Suprapubic skin (tissue), 4 donors: ENCODE results near the gene GMDS. TPM values are rescaled to one million over a fixed set of nuclear protein-coding genes. Genes with fewer than 3 reads are reported as not detected.

Experiments used
- DNase-seq, 2 donors: peaks; one replicate each; pipeline ENCODE4 v3.0.0-alpha.2; 2019; ENCODE audit warnings: low spot score in 2 of 2
- H3K27ac ChIP-seq: fragments of 200-600 bp; sonication (generic); one replicate; pipeline ENCODE4 v1.5.1; 2019
- H3K27me3 ChIP-seq: fragments of 200-600 bp; sonication (generic); one replicate; pipeline ENCODE4 v1.5.1; 2019
- H3K36me3 ChIP-seq: fragments of 200-600 bp; sonication (generic); one replicate; pipeline ENCODE4 v1.5.1; 2019
- H3K4me1 ChIP-seq: fragments of 200-600 bp; sonication (generic); one replicate; pipeline ENCODE4 v1.5.1; 2019
- H3K4me3 ChIP-seq: fragments of 200-600 bp; sonication (generic); one replicate; pipeline ENCODE4 v1.5.1; 2019; ENCODE audit warnings: mild to moderate bottlenecking
- H3K9me3 ChIP-seq: fragments of 200-600 bp; sonication (generic); one replicate; pipeline ENCODE4 v1.5.1; 2019
- EP300 ChIP-seq: sonication (generic); formaldehyde crosslinking; IDR thresholded peaks from one replicate; pipeline ENCODE4 v1.6.1; 2017; ENCODE audit warnings: antibody characterized with exemption
- POLR2A ChIP-seq, 2 donors: fragments of 450-650 bp; IDR thresholded peaks; one replicate each; pipeline ENCODE4 v1.6.1; 2017; ENCODE audit warnings: antibody characterized with exemption in 2 of 2, mild to moderate bottlenecking in 2 of 2, moderate library complexity in 2 of 2
- POLR2AphosphoS5 ChIP-seq, 3 donors: sonication (generic); formaldehyde crosslinking; IDR thresholded peaks; one replicate each; pipeline ENCODE4 v1.6.1; 2017; ENCODE audit warnings: antibody characterized with exemption in 3 of 3
- WGBS: methylation state at CpG from one replicate; pipeline ENCODE4 v1.1.5; 2018; 5-methylcytosine and 5-hydroxymethylcytosine counted together
- total RNA-seq, 4 donors: library from RNA; depleted of rRNA; stranded (reverse); fragments of >200 nt; gene quantifications; one replicate each; pipeline ENCODE4 v1.1.0, GENCODE V29; 2016
- TF ChIP-seq, protein P1 (sequence below), 2 donors: fragments of 200-600 bp in 1 of 2; fragments of 450-650 bp in 1 of 2; sonication (generic) in 1 of 2; IDR thresholded peaks; one replicate each; pipeline ENCODE4 v1.5.1; 2016 to 2019; ENCODE audit warnings: antibody characterized with exemption in 2 of 2, mild to moderate bottlenecking in 1 of 2, moderate library complexity in 1 of 2

Gene GMDS
- total RNA-seq, 4 donors from 2014 or later = 11.7 to 19.3 (median 13.2) TPM

DNA sequence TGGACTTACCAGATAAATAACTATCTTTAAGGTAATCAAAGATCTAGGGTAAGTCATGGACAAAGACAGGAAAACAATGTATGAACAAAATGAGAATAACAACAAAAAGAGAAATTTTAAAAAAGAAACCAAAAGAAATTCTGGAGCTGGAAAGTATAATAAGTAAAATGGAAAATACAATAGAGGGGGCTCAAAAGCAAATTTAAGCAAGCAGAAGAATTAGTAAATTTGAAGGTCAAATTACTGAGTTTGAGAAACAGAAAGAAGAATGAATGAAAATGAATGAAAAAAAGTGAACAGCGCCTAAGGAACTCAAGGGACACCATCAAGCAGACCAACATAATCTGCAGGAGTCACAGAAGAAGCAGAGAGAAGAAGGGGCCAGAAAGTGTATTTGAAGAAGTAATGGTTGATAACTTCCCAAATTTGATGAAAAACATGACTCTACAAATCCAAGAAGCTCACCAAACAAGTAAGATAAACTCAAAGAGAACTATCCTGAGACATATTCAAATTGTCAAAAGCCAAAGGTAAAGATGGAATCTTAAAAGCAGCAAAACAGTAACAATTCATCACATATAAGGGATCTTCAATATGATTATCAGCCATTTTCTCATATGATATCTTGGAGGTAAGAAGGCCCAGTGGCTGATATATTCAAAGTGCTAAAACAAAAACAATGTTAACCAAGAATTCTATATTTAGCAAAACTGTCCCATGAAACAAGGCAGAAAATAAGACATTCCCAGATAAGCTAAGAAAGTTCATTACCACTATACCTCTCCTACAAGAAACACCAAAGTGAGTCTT is 417.2 kb downstream of the GMDS start:
- H3K4me3 ChIP-seq = no peak overlapping the region
- no peak for DNase-seq
- no peaks in the 10 kb centered on the region for H3K36me3 ChIP-seq
- no peaks in the 10 kb centered on the region for H3K27me3 ChIP-seq
- H3K4me1 ChIP-seq = peaks cover 7% of the 10 kb centered on the region
- WGBS = 48% methylated on average over 1 of the region's 1 CpG
- H3K9me3 ChIP-seq = peaks cover 10% of the 10 kb centered on the region
- TF ChIP-seq EP300 (no peak), POLR2A (IDR thresholded peaks at IDR 0.05) (no peak), POLR2AphosphoS5 (IDR thresholded peaks at IDR 0.05) (no peak)
- TF ChIP-seq, protein P1, sequence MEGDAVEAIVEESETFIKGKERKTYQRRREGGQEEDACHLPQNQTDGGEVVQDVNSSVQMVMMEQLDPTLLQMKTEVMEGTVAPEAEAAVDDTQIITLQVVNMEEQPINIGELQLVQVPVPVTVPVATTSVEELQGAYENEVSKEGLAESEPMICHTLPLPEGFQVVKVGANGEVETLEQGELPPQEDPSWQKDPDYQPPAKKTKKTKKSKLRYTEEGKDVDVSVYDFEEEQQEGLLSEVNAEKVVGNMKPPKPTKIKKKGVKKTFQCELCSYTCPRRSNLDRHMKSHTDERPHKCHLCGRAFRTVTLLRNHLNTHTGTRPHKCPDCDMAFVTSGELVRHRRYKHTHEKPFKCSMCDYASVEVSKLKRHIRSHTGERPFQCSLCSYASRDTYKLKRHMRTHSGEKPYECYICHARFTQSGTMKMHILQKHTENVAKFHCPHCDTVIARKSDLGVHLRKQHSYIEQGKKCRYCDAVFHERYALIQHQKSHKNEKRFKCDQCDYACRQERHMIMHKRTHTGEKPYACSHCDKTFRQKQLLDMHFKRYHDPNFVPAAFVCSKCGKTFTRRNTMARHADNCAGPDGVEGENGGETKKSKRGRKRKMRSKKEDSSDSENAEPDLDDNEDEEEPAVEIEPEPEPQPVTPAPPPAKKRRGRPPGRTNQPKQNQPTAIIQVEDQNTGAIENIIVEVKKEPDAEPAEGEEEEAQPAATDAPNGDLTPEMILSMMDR (IDR thresholded peaks at IDR 0.05) = no peak
- no peak overlapping the region for H3K27ac ChIP-seq

DNA sequence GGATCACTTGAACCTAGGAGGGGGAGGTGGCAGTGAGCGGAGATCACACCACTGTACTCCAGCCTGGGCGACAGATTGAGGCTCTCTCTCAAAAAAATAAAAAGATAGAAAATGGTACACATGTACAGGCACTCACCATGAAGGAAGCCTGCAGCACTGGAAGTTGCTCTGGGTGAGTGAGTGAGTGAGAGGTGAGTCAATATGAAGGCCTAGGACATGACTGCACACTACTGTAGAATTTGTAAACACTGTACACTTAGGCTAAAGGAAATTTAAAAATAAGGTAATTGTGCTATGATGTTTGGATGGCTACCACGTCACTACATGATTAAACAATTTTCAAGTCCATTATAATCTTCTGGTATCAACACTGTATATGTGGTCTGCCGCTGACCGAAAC is 419.5 kb downstream of the GMDS start:
- Histone ChIP-seq H3K4me3 (no peak overlapping the region), H3K9me3 (peaks cover 10% of the 10 kb centered on the region), H3K27me3 (no peaks in the 10 kb centered on the region), H3K36me3 (no peaks in the 10 kb centered on the region), H3K27ac (no peak overlapping the region), H3K4me1 (peaks cover 7% of the 10 kb centered on the region)
- TF ChIP-seq, protein P1 (IDR thresholded peaks at IDR 0.05) = no peak
- no peak for TF ChIP-seq POLR2AphosphoS5 (IDR thresholded peaks at IDR 0.05)
- TF ChIP-seq EP300 = no peak
- no peak for TF ChIP-seq POLR2A (IDR thresholded peaks at IDR 0.05)
- 87% methylated on average over 5 of the region's 5 CpGs for WGBS
- no peak for DNase-seq

DNA sequence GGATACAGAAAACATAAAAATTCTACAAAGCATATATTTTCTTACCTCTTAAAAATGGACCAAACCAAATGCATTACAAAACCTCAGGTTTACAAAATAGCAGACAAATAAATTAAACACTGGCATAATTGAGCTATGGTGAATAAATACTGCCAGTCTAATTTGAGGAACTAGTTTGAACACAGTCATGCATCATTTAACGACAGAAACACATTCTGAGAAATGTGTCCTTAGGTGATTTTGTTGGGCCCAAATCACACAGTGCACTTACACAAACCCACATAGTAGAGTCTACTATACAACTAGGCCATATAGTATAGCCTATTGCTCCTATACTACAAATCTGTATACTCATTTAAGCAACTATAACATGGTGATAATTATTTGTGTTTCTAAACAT is 420.1 kb downstream of the GMDS start:
- 75% methylated on average over 1 of the region's 1 CpG for WGBS
- Histone ChIP-seq H3K4me3 (no peak overlapping the region), H3K36me3 (no peaks in the 10 kb centered on the region), H3K27me3 (no peaks in the 10 kb centered on the region), H3K4me1 (peaks cover 10% of the 10 kb centered on the region), H3K27ac (no peak overlapping the region), H3K9me3 (peaks cover 10% of the 10 kb centered on the region)
- TF ChIP-seq POLR2AphosphoS5 (IDR thresholded peaks at IDR 0.05) = no peak
- no peak for DNase-seq

DNA sequence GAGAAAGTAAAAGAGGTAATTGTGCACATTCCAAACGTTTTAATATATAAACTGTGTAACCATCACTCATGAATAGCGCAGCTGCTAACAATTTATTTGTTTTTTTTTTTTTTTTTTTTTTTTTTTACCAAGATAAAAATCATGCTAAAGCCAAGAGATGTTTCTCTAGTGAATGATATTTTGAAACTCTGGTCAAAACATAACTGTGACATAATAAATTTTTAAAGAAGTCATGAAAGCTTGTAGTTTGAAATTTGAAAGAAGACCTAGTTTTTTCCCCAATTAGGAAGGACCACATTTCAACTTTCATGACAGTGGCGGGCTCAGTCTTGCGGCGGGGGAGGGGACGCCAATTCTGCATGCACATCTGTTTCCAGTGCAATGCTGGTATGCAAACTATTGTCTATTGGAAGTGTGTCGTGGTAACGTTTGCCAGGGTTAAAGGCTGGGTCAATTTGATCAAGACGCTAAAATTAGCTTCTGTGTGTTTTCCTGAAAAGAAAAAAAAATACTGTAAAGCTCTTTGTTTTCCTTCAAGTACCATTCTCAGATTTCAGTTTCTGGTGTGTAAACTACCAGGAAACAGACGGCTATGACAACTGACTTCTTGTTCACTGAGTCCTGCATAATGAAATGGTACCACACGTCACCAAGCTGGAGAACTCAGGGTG is 423.8 kb downstream of the GMDS start:
- no peaks in the 10 kb centered on the region for H3K36me3 ChIP-seq
- no peak for DNase-seq
- TF ChIP-seq, protein P1 (IDR thresholded peaks at IDR 0.05) = no peak
- TF ChIP-seq POLR2AphosphoS5 (IDR thresholded peaks at IDR 0.05) (no peak), POLR2A (IDR thresholded peaks at IDR 0.05) (no peak), EP300 (no peak)
- peak overlapping the region; percentile 24 for H3K4me3 ChIP-seq
- H3K27ac ChIP-seq = no peak overlapping the region
- 39% methylated on average over 11 of the region's 11 CpGs for WGBS
- no peaks in the 10 kb centered on the region for H3K27me3 ChIP-seq
- no peaks in the 10 kb centered on the region for H3K9me3 ChIP-seq
- H3K4me1 ChIP-seq = peaks cover 10% of the 10 kb centered on the region

DNA sequence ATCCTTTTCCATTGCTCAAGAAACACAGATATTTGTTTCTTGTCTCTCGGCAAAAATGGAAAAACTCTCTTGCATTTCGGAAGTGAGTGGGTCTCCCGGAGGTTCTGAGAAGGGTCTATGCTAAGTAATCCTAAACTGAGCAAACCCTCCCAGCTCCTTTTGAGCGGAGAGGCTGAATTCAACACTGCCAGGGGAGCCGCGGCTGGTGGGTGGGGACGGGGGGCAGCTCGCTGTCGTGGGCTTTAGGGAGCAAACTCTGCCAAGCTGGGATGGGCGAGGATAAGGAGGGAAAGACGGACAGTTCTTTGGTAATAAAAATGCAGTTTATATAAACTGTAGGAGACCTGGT is 424.3 kb downstream of the GMDS start:
- no peak for TF ChIP-seq EP300
- TF ChIP-seq, protein P1 (IDR thresholded peaks at IDR 0.05) = no peak
- TF ChIP-seq POLR2A (IDR thresholded peaks at IDR 0.05) = no peak
- no peak for TF ChIP-seq POLR2AphosphoS5 (IDR thresholded peaks at IDR 0.05)
- H3K27me3 ChIP-seq = no peaks in the 10 kb centered on the region
- H3K27ac ChIP-seq = no peak overlapping the region
- no peak for DNase-seq
- H3K4me1 ChIP-seq = peaks cover 10% of the 10 kb centered on the region
- WGBS = 40% methylated on average over 11 of the region's 11 CpGs
- peak overlapping the region; percentile 24 for H3K4me3 ChIP-seq
- H3K9me3 ChIP-seq = no peaks in the 10 kb centered on the region
- no peaks in the 10 kb centered on the region for H3K36me3 ChIP-seq
